ENCODE measurements around the gene EVA1C. TPM values are rescaled to one million over a fixed set of nuclear protein-coding genes. Genes with fewer than 3 reads are reported as not detected.

The EVA1C gene
- total and polyA plus RNA-seq, 2 experiments from 2014 or later: 4.6 to 6.9 TPM

DNA sequence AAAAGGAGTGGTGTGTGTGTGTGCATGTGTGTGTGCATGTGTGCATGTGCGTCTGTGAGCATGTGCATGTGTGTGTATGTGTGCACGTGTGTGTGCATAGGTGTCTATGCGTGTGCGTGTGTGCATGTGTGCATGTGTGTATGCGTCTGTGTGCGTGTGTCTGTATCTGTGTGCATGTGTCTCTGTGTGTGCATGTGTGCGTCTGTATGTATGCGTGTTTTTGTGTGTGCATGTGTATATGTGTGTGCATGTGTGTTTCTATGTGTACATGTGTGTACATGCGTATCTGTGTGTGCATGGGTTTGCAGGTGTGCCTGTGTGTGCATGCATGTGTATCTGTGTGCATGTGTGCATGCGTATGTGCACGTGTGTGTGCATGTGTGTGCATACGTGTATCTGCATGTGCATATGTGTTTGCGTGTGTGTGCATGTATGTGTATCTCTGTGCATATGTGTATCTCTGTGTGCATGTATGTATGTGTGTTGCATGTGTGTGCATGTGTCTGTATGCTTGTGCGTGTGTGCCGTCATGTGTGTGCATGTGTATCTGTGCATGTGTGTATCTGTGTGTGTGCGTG is 94.9 kb downstream of the EVA1C start:
- Mint-ChIP-seq H3K27me3 (ENCODE audit: insufficient read depth, low read depth, poor library complexity) (peaks cover 6% of the 10 kb centered on the region), H3K27ac (no peak overlapping the region), H3K4me1 (peaks cover 8% of the 10 kb centered on the region; the same call in 2 of the 3 replicates), H3K36me3 (ENCODE audit: low read depth) (peaks cover 8% of the 10 kb centered on the region; the same call in 2 of the 3 replicates), H3K4me3 (no peak overlapping the region), H3K9me3 (no peaks in the 10 kb centered on the region)
- Histone ChIP-seq H3K36me3 (ENCODE audit: insufficient read depth) (no peaks in the 10 kb centered on the region), H3F3A (replicated peaks; ENCODE audit: low read depth) (peaks cover 9% of the 10 kb centered on the region; the same call in 1 of the 2 replicates), H4K20me1 (replicated peaks; ENCODE audit: insufficient read depth) (no peaks in the 10 kb centered on the region), H3K27me3 (ENCODE audit: insufficient read depth) (no peaks in the 10 kb centered on the region), H3K4me1 (ENCODE audit: insufficient read depth) (no peaks in the 10 kb centered on the region), H3K4me2 (no peak overlapping the region), H3K9me2 (ENCODE audit: insufficient read depth) (no peaks in the 10 kb centered on the region), H2AFZ (no peak overlapping the region), H3K27ac (ENCODE audit: low read depth) (no peak overlapping the region), H3K4me3 (no peak overlapping the region), H3K79me2 (replicated peaks; ENCODE audit: insufficient read depth) (no peaks in the 10 kb centered on the region)
- TF ChIP-seq, protein P1, sequence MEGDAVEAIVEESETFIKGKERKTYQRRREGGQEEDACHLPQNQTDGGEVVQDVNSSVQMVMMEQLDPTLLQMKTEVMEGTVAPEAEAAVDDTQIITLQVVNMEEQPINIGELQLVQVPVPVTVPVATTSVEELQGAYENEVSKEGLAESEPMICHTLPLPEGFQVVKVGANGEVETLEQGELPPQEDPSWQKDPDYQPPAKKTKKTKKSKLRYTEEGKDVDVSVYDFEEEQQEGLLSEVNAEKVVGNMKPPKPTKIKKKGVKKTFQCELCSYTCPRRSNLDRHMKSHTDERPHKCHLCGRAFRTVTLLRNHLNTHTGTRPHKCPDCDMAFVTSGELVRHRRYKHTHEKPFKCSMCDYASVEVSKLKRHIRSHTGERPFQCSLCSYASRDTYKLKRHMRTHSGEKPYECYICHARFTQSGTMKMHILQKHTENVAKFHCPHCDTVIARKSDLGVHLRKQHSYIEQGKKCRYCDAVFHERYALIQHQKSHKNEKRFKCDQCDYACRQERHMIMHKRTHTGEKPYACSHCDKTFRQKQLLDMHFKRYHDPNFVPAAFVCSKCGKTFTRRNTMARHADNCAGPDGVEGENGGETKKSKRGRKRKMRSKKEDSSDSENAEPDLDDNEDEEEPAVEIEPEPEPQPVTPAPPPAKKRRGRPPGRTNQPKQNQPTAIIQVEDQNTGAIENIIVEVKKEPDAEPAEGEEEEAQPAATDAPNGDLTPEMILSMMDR (conservative IDR thresholded peaks at IDR 0.05; ENCODE audit: low read depth in 2 of 2): no peak
- TF ChIP-seq, protein P2, sequence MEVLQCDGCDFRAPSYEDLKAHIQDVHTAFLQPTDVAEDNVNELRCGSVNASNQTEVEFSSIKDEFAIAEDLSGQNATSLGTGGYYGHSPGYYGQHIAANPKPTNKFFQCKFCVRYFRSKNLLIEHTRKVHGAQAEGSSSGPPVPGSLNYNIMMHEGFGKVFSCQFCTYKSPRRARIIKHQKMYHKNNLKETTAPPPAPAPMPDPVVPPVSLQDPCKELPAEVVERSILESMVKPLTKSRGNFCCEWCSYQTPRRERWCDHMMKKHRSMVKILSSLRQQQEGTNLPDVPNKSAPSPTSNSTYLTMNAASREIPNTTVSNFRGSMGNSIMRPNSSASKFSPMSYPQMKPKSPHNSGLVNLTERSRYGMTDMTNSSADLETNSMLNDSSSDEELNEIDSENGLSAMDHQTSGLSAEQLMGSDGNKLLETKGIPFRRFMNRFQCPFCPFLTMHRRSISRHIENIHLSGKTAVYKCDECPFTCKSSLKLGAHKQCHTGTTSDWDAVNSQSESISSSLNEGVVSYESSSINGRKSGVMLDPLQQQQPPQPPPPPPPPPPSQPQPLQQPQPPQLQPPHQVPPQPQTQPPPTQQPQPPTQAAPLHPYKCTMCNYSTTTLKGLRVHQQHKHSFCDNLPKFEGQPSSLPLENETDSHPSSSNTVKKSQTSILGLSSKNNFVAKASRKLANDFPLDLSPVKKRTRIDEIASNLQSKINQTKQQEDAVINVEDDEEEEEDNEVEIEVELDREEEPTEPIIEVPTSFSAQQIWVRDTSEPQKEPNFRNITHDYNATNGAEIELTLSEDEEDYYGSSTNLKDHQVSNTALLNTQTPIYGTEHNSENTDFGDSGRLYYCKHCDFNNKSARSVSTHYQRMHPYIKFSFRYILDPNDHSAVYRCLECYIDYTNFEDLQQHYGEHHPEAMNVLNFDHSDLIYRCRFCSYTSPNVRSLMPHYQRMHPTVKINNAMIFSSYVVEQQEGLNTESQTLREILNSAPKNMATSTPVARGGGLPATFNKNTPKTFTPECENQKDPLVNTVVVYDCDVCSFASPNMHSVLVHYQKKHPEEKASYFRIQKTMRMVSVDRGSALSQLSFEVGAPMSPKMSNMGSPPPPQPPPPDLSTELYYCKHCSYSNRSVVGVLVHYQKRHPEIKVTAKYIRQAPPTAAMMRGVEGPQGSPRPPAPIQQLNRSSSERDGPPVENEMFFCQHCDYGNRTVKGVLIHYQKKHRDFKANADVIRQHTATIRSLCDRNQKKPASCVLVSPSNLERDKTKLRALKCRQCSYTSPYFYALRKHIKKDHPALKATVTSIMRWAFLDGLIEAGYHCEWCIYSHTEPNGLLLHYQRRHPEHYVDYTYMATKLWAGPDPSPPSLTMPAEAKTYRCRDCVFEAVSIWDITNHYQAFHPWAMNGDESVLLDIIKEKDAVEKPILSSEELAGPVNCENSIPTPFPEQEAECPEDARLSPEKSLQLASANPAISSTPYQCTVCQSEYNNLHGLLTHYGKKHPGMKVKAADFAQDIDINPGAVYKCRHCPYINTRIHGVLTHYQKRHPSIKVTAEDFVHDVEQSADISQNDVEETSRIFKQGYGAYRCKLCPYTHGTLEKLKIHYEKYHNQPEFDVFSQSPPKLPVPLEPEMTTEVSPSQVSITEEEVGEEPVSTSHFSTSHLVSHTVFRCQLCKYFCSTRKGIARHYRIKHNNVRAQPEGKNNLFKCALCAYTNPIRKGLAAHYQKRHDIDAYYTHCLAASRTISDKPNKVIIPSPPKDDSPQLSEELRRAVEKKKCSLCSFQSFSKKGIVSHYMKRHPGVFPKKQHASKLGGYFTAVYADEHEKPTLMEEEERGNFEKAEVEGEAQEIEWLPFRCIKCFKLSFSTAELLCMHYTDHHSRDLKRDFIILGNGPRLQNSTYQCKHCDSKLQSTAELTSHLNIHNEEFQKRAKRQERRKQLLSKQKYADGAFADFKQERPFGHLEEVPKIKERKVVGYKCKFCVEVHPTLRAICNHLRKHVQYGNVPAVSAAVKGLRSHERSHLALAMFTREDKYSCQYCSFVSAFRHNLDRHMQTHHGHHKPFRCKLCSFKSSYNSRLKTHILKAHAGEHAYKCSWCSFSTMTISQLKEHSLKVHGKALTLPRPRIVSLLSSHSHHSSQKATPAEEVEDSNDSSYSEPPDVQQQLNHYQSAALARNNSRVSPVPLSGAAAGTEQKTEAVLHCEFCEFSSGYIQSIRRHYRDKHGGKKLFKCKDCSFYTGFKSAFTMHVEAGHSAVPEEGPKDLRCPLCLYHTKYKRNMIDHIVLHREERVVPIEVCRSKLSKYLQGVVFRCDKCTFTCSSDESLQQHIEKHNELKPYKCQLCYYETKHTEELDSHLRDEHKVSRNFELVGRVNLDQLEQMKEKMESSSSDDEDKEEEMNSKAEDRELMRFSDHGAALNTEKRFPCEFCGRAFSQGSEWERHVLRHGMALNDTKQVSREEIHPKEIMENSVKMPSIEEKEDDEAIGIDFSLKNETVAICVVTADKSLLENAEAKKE (CRISPR knock-in tag; IDR thresholded peaks at IDR 0.05): no peak
- TF ChIP-seq, protein P3, sequence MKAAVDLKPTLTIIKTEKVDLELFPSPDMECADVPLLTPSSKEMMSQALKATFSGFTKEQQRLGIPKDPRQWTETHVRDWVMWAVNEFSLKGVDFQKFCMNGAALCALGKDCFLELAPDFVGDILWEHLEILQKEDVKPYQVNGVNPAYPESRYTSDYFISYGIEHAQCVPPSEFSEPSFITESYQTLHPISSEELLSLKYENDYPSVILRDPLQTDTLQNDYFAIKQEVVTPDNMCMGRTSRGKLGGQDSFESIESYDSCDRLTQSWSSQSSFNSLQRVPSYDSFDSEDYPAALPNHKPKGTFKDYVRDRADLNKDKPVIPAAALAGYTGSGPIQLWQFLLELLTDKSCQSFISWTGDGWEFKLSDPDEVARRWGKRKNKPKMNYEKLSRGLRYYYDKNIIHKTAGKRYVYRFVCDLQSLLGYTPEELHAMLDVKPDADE (IDR thresholded peaks at IDR 0.05): no peak
- no peak for TF ChIP-seq STAT1 (IDR thresholded peaks at IDR 0.05; ENCODE audit: unreplicated experiment)
- TF ChIP-seq, protein P4, sequence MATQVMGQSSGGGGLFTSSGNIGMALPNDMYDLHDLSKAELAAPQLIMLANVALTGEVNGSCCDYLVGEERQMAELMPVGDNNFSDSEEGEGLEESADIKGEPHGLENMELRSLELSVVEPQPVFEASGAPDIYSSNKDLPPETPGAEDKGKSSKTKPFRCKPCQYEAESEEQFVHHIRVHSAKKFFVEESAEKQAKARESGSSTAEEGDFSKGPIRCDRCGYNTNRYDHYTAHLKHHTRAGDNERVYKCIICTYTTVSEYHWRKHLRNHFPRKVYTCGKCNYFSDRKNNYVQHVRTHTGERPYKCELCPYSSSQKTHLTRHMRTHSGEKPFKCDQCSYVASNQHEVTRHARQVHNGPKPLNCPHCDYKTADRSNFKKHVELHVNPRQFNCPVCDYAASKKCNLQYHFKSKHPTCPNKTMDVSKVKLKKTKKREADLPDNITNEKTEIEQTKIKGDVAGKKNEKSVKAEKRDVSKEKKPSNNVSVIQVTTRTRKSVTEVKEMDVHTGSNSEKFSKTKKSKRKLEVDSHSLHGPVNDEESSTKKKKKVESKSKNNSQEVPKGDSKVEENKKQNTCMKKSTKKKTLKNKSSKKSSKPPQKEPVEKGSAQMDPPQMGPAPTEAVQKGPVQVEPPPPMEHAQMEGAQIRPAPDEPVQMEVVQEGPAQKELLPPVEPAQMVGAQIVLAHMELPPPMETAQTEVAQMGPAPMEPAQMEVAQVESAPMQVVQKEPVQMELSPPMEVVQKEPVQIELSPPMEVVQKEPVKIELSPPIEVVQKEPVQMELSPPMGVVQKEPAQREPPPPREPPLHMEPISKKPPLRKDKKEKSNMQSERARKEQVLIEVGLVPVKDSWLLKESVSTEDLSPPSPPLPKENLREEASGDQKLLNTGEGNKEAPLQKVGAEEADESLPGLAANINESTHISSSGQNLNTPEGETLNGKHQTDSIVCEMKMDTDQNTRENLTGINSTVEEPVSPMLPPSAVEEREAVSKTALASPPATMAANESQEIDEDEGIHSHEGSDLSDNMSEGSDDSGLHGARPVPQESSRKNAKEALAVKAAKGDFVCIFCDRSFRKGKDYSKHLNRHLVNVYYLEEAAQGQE (IDR thresholded peaks at IDR 0.05; ENCODE audit: unreplicated experiment): no peak
- no peak for TF ChIP-seq JUNB (IDR thresholded peaks at IDR 0.05; ENCODE audit: unreplicated experiment)
- no peak for TF ChIP-seq EZH2 (IDR thresholded peaks at IDR 0.05; ENCODE audit: low read depth, unreplicated experiment)
- no peak for TF ChIP-seq CREB1 (CRISPR knock-in tag; IDR thresholded peaks at IDR 0.05; ENCODE audit: low read depth)
- TF ChIP-seq EZH2phosphoT487 (IDR thresholded peaks at IDR 0.05; ENCODE audit: unreplicated experiment): no peak
- no peak for TF ChIP-seq POLR2AphosphoS5 (IDR thresholded peaks at IDR 0.05; ENCODE audit: low read depth)
- TF ChIP-seq ZNF114 (CRISPR knock-in tag; IDR thresholded peaks at IDR 0.05): no peak
- TF ChIP-seq ZNF331 (CRISPR knock-in tag; IDR thresholded peaks at IDR 0.05; ENCODE audit: low read depth): no peak
- no peak for TF ChIP-seq NANOG (IDR thresholded peaks at IDR 0.05; ENCODE audit: borderline replicate concordance)
- DNase-seq (ENCODE audit: low spot score) (no peak), ATAC-seq (no peak)
